Lung (tissue), 12 donors: ENCODE results near the gene FCGR1A. TPM values are rescaled to one million over a fixed set of nuclear protein-coding genes. Genes with fewer than 3 reads are reported as not detected.
A peak's percentile ranks its signal among the peaks of the same experiment; 100 is the strongest.
"Not testable (repeated sequence)": the region's sequence is repeated elsewhere in the genome, so short reads cannot be mapped to it uniquely, and the experiment has no call there.

Experiments
- ATAC-seq: fragments of 200-7000 bp; cut with Tn5 transposase; one replicate; pipeline ENCODE4 v1.9.1; 2020; ENCODE audit warnings: moderate number of reproducible peaks; ENCODE audit not compliant: insufficient read depth, low FRiP score
- DNase-seq, 3 donors: peaks; one replicate each; pipeline ENCODE4 v3.0.0-alpha.2; 2013 to 2017
- H3K27ac ChIP-seq, 2 donors: one replicate each; pipeline ENCODE4 v1.5.1; 2013; ENCODE audit warnings: mild to moderate bottlenecking in 2 of 2, moderate library complexity in 2 of 2, control low read depth in 1 of 2, inconsistent platforms in 1 of 2, low read depth in 1 of 2, low read length in 1 of 2
- H3K27me3 ChIP-seq, 3 donors: one replicate each; pipeline ENCODE4 v1.5.1; 2013; ENCODE audit warnings: low read length in 2 of 3; ENCODE audit not compliant: control insufficient read depth in 3 of 3, insufficient read depth in 3 of 3
- H3K36me3 ChIP-seq, 4 donors: one replicate each; pipeline ENCODE4 v1.5.1; 2013; ENCODE audit warnings: low read length in 4 of 4, mild to moderate bottlenecking in 1 of 4, moderate library complexity in 1 of 4; ENCODE audit not compliant: control insufficient read depth in 4 of 4, insufficient read depth in 4 of 4
- H3K4me1 ChIP-seq, 5 donors: one replicate each; pipeline ENCODE4 v1.5.1; 2013; ENCODE audit warnings: low read length in 5 of 5, mild to moderate bottlenecking in 2 of 5, moderate library complexity in 1 of 5; ENCODE audit not compliant: control insufficient read depth in 5 of 5, insufficient read depth in 5 of 5
- H3K4me3 ChIP-seq: one replicate; pipeline ENCODE4 v1.5.1; 2013; ENCODE audit warnings: mild to moderate bottlenecking, control low read depth, moderate library complexity
- H3K9ac ChIP-seq, 2 donors: one replicate each; pipeline ENCODE4 v1.5.1; 2013; ENCODE audit warnings: low read length in 2 of 2, control low read depth in 1 of 2; ENCODE audit not compliant: insufficient read depth in 1 of 2
- H3K9me3 ChIP-seq, 4 donors: one replicate each; pipeline ENCODE4 v1.5.1; 2013; ENCODE audit warnings: low read length in 3 of 4, mild to moderate bottlenecking in 1 of 4, moderate library complexity in 1 of 4; ENCODE audit not compliant: control insufficient read depth in 4 of 4, insufficient read depth in 3 of 4
- WGBS, 2 donors: extraction: QIAGEN DNeasy Blood & Tissue Kit; methylation state at CpG; one replicate each; pipeline ENCODE4 v1.1.7; 2013; 5-methylcytosine and 5-hydroxymethylcytosine counted together
- polyA plus RNA-seq, 2 donors: library from polyadenylated mRNA; stranded (reverse); fragments of 200-250 nt; gene quantifications; one replicate each; pipeline ENCODE4 v1.2.1, GENCODE V29; 2013
- total RNA-seq, 2 donors: library from RNA; depleted of rRNA in 1 of 2; stranded (reverse); fragments of >200 nt in 1 of 2; gene quantifications; one replicate each; pipeline ENCODE4 v1.2.1, GENCODE V29; 2014 to 2021
- TF ChIP-seq, protein P1 (sequence below): IDR thresholded peaks from 2 replicates; pipeline ENCODE4 v1.5.1; 2012; ENCODE audit warnings: mild to moderate bottlenecking; ENCODE audit errors: control extremely low read depth, extremely low read depth
- donor health status: control.
- donor health status: control.
- donor health status: Bipolar disorder and iron deficiency.
- donor health status: healthy.
- donor health status: DM: yes; HTN: yes; CAD: no.

The FCGR1A gene
- total and polyA plus RNA-seq, 4 donors = 11.5 to 94.4 (median 51.9) TPM

DNA sequence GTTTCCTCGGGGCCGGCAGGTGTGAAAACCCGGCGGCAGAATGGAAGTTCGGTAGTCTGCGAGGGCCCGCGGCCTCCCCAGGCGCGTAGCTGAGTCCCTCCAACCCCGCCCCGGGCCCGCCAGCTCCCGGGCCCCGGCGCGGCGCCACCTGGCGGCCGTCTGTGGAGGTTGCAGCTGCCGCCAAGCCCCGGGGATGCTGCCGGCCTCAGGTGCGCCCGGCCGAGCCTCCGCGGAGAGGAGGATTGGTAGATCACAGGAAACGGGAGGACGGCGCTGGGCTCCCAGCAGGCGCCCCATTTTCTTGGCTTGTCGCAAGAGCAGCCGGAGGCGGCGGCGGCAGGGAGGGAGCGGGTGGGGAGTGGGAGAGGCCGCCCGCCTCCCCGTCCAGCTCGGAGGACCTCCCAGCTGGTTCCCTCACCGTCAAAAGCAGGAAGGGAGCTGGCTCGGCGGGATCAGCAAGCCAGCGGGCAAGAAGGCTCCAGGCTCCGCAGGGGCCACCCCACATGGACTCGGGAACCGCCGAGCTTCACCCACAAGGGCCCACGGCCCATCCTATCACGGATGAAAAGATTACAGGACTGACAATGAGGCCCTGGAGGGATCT is 10.5 kb downstream of the FCGR1A start:
- WGBS, 2 donors = 0 to 4% methylated on average over 28 to 39 of the region's 52 CpGs
- not testable (repeated sequence) for H3K9me3 ChIP-seq, H3K27me3 ChIP-seq, H3K36me3 ChIP-seq, H3K4me3 ChIP-seq, H3K4me1 ChIP-seq, H3K9ac ChIP-seq
- peak overlapping the region; percentile 66 to 77 for H3K27ac ChIP-seq
- DNase-seq (peak; percentile 68 to 74 (median 68)), ATAC-seq (peak; percentile 96)
- TF ChIP-seq, protein P1, sequence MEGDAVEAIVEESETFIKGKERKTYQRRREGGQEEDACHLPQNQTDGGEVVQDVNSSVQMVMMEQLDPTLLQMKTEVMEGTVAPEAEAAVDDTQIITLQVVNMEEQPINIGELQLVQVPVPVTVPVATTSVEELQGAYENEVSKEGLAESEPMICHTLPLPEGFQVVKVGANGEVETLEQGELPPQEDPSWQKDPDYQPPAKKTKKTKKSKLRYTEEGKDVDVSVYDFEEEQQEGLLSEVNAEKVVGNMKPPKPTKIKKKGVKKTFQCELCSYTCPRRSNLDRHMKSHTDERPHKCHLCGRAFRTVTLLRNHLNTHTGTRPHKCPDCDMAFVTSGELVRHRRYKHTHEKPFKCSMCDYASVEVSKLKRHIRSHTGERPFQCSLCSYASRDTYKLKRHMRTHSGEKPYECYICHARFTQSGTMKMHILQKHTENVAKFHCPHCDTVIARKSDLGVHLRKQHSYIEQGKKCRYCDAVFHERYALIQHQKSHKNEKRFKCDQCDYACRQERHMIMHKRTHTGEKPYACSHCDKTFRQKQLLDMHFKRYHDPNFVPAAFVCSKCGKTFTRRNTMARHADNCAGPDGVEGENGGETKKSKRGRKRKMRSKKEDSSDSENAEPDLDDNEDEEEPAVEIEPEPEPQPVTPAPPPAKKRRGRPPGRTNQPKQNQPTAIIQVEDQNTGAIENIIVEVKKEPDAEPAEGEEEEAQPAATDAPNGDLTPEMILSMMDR = peak; percentile 53

DNA sequence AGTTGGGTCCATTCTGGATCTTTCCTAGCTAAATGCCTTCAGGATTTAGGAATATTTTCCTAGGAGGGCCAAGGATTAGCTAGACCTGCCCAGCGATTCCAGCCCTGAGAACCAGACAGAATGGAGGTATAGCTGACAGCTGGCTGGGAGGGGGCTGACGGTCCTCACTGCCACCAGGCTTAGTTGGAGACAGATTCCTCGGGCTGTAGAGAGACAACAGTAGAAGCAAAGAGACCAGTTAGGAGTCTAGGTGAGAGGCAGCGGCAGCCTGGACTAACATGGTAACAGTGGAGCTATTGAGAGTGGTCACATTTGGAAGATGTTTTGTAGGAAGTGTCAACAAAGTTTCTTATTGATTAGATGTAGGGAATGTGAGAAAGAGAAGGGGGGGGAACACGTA is 11.4 kb downstream of the FCGR1A start:
- DNase-seq, H3K36me3 ChIP-seq, H3K4me3 ChIP-seq, H3K4me1 ChIP-seq, H3K27me3 ChIP-seq, H3K9ac ChIP-seq, H3K27ac ChIP-seq, ATAC-seq, H3K9me3 ChIP-seq: not testable (repeated sequence)
- WGBS, 2 donors = 69 to 88% methylated on average over 1 to 3 of the region's 5 CpGs

DNA sequence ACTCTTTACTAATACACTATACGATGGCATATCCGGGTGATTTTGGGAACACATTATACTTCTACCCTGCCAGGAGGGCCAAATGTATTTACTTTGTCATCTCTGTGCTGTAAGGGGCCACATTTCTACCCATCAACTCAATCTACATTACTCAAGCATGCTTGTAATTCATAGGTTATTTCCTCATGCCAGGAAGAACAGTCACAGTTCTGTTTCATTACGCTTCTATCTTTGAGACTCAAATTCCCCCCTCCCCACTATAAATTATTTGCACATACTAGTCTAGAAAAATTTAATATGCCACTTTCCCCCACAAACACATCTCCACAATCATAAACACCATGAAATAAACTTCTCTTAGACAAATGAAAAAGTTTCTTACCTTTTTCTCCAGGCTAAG is 19.1 kb downstream of the FCGR1A start:
- H3K27me3 ChIP-seq, H3K4me3 ChIP-seq, H3K27ac ChIP-seq, H3K36me3 ChIP-seq, H3K9me3 ChIP-seq, ATAC-seq, H3K9ac ChIP-seq, DNase-seq, H3K4me1 ChIP-seq: not testable (repeated sequence)
- WGBS, 2 donors = 62 to 77% methylated on average over 1 of the region's 3 CpGs

- not testable (repeated sequence) for H3K9me3 ChIP-seq, H3K27ac ChIP-seq, DNase-seq, H3K4me3 ChIP-seq, H3K4me1 ChIP-seq, H3K36me3 ChIP-seq, H3K27me3 ChIP-seq, H3K9ac ChIP-seq
- WGBS, 2 donors = no CpG with 5 or more reads among the region's 4 CpGs
- ATAC-seq = peak; percentile 58
Observed at GRCh38 chr1:149804417-149805080, 22.1 kb downstream of the FCGR1A start.

- 46% methylated on average over 7 of the region's 7 CpGs for WGBS, 2 donors
- not testable (repeated sequence) for H3K27me3 ChIP-seq, H3K36me3 ChIP-seq, H3K9ac ChIP-seq, H3K27ac ChIP-seq, H3K4me1 ChIP-seq, H3K4me3 ChIP-seq, H3K9me3 ChIP-seq, ATAC-seq
- peak; percentile 12 to 27 (median 18) for DNase-seq
Observed at GRCh38 chr1:149810697-149811405, 28.4 kb downstream of the FCGR1A start.

DNA sequence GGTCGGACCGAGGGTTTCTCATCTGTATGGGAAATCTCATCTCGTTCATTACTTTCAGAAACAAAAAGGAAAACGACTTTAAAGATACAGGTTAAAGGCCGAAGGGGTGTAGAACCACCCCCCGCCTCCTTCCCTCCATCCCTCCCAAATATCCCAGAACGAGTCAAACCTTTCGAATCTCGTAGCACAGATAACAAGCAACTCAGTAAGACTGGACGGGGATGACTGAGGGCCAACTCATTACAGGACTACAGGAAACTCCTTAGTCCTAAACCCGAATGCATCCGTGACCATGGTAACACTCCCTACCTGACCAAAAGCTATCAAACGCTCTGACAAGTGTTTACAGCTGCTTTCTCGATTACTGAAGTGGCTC is 29.0 kb downstream of the FCGR1A start:
- peak overlapping the region in 1 of 2 donors; percentile 45 for H3K27ac ChIP-seq
- not testable (repeated sequence) for ATAC-seq, H3K4me3 ChIP-seq, H3K36me3 ChIP-seq, H3K4me1 ChIP-seq, H3K9me3 ChIP-seq, H3K27me3 ChIP-seq
- DNase-seq = peak; percentile 24 to 53 (median 36)
- H3K9ac ChIP-seq = peak overlapping the region in 1 of 2 donors; percentile 78
- 6 to 8% methylated on average over 10 to 12 of the region's 14 CpGs for WGBS, 2 donors

DNA sequence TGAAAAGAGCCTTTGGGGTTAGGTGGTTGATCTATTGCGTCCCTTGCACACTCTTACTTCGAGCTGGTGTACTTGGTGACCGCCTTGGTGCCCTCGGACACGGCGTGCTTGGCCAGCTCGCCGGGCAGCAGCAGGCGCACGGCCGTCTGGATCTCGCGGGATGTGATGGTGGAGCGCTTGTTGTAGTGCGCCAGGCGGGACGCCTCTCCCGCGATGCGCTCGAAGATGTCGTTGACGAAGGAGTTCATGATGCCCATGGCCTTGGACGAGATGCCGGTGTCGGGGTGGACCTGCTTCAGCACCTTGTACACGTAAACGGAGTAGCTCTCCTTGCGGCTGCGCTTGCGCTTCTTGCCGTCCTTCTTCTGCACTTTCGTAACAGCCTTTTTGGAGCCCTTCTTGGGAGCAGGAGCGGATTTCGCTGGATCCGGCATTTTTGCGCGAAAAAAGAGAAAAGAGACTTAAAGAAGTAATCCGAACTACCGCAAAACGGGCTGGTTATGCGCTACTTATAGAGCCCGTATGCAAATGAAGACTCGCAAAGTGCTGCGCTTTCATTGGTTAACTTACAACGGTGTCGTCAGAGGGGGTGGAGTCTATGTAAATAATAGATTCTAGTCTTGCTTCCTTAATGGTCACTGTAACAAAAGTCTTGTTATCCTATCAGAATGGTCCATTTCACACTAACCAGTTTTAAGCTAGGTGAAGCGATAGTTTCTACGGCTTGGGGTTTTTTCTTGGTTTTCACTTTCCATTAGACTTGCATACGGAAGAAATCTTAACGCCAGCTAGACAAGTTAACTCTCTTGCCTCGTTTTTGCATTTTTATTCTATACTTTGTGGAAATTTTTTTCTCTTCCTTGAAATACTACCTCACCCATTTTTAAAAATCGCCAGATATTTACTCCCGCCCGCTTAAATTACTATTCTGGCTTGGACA is 29.7 kb downstream of the FCGR1A start:
- not testable (repeated sequence) for H3K9me3 ChIP-seq, H3K36me3 ChIP-seq, H3K27me3 ChIP-seq, H3K4me1 ChIP-seq
- Histone ChIP-seq H3K27ac (peak overlapping the region; percentile 77 to 91), H3K9ac (peak overlapping the region in 1 of 2 donors; percentile 86), H3K4me3 (peak overlapping the region; percentile 35)
- peak; percentile 93 for ATAC-seq
- 4 to 6% methylated on average over 40 to 45 of the region's 55 CpGs for WGBS, 2 donors
- DNase-seq = peak; percentile 93 to 98 (median 98)
